HG03064 (cell line): ENCODE data around the gene F13B.
A peak's percentile ranks its signal among the peaks of the same experiment; 100 is the strongest.
"Not testable (repeated sequence)": the region's sequence is repeated elsewhere in the genome, so short reads cannot be mapped to it uniquely, and the experiment has no call there.

ENCODE experiments used
- ATAC-seq: cut with Tn5 transposase; IDR thresholded peaks from one replicate; pipeline ENCODE4 v1.9.1; 2021; ENCODE audit warnings: low read depth; ENCODE audit not compliant: unreplicated experiment

F13B gene

DNA sequence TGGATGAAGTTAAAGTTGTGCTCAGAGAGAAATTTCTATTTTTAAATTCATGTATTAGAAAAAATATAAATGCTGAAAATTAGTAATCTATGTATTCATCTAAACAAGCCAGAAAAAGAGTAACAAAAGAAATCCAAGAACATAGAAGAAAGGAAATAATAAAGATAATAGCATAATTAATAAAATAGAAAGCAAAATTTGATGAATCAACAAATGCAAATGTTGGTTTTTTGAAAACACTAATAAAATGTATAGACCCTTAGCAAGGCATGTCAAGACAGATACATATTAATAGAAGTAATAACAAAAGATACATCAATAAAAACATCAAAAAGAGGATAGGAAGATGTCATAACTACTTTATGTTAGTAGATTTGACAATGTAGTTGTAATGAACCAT is 18.0 kb downstream of the F13B start:
- no peak for ATAC-seq

DNA sequence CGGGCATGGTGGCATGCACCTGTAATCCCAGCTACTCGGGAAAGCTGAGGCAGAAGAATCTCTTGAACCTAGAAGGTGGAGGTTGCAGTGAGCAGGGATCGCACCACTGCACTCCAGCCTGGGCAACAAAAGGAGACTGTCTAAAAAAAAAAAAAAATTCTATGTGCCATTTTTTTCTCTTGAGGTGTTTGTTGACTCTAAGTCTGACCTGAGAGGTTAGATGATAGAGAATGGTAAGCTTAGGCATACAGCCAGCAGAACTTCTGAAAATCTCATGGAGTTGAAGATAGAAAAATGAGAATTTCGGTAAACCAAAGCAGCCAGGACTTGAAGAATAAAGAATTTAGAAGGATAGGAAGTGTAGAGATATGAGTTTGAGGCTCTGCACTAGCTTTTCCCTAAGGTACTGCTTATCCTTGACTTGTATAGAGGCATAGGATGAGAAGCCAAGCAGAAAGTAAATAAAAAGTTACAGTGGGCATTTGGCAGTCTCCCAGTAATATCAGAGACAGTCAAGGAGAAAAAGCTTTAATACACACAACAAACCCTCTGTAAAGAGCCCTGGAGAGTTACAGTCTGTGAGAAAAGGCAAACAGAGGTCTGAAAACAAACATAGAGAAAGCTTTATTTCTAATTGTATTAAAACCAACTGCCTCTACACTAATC is 24.3 kb downstream of the F13B start:
- ATAC-seq: no peak

DNA sequence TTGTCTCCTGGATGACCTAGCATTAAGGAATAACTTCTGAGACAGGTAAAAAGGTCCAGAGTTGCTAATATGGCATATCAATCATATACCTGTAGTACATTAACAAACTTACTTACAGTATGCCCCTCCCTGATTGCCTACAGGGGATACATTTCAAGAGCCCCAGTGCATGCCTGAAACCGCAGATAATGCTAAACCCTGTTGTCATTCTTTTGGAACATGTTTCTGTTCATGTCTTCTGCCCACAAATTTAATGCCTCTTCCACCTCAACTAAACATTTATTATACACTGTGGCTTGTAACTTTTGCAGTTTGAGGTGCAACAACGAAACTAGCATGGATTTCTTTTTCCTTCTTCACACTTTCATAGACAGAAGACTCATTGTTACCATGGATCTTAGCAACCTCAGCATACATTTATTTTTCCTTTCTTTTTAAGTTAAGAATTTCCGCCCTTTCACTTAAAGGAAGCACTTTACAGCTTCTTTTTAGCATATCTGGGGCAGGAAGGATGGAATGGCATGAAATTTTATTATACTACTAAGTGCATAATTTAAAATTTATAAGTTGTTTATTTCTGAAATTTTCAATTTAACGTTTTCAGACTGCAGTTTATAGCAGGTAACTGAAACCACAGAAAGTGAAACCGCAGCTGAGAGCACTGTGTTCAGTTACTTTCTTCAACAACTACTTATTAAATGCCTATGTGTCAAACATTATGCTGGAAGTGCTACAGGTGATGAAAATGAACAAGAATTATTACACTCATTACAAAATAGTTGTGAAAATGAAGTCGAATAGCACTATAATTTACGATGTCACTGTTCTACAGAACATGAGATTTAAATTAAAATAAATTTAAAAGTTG is 25.3 kb downstream of the F13B start:
- peak; percentile 89 for ATAC-seq

DNA sequence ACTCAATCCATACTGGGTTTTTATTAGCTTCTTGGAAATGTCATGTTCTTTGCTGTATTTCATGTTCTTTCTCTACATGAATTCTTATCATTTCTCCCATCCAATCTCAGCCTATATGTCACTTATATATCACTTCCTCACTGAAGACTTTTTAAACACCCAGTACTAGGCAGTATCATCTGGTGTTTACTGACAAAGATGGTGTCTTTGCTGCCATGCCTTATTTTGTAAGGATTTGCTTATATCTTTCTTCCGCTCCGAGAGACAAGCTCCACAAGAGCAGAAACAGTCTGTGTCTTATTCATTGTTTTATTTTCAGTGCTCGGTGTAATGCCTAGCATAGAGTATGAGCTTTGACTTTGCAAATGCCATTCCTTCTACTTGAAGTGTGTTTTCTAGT is 30.2 kb downstream of the F13B start:
- no peak for ATAC-seq

DNA sequence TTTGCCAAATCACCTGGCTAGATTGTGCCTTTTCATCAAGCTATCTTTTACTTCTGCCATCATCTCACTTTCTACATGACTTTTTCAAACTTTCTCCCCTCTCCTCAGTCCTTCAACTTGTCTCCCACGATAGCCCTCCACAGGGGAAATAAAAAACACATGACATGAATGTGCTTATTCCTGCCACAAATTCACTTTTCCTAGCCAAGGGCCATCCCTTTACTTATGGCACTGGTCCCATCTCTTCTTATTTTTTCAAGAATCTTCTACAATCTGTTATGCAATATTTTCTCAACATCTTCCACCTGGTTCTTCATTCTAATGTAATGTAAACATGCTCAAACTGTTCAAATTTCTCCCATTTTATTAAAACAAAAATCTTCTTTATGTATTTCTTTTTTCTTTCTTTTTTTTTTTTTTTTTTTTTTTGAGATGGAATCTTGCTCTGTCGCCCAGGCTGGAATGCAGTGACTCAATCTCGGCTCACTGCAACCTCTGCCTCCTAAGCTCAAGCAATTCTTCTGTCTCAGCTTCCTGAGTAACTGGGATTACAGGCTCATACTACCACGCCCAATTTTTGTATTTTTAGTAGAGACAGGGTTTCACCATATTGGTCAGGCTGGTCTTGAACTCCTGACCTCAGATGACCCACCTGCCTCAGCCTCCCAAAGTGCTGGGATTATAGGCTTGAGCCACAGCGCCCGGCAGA is 32.3 kb downstream of the F13B start:
- ATAC-seq: not testable (repeated sequence)

DNA sequence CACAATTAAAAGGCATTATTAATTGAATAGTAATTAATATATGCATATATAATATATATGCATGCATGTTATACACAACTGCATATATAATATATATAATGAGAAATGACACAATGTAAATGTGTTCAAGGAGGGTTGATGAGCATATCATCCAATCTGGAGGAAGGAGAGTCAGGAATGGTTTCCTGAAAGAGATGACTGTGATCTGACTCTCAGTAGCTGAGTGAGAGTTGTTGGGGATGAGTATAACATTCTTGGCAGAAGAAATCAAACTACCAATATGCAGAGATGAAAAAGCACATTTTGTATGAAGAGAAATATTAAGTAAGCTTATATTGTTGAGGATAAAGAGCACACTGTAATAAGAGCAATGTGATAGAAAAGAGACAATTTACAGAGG is 37.3 kb downstream of the F13B start:
- ATAC-seq: no peak

DNA sequence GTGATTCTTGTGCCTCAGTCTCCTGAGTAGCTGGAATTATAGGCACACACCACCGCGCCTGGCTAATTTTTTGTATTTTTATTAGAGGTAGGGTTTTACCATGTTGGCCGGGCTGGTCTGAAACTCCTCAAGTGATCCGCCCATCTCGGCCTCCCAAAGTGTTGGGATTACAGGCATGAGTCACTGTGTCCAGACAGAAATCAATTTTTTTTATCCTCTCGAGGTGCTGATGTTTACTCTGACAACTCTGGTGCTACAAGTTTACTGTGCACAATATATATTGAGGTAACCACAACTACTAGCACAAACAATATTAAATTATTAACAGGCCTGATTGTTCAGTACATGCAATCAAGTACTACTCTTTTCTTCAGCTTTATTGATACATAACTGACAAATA is 39.7 kb downstream of the F13B start:
- no peak for ATAC-seq

DNA sequence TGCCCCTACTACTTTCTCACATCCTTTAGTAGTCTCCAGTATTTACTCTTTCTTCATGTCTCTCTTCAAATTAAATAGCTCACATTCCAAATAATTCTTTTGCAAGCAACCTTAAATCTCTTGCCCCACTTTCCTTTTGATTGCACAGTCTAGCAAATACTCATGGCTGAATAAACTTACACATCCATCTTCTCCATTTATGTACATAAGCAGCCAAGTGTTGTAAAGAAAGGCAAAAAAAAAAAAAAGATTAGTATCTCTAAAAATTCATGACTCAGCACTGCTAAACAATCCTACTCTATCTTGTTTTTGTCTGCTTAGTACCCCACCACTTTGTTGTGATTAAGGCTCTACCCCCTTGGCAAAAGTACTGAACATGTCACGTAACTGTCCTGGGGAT is 42.6 kb downstream of the F13B start:
- no peak for ATAC-seq

DNA sequence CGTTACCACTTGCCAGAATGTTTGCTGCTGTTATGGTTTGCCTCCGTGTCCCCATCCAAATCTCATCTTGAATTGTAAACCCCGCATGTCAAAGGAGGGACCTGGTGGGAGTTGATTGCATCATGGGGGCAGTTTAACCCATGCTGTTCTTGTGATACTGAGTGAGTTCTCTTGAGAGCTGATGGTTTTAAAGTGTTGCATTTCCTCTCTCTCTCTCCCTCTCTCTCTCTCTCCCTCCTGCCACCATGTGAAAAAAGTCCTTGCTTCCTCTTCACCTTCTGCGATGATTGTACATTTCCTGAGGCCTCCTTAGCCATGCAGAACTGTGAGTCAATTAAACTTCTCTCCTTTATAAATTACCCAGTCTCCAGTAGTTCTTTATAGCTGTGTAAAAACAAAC is 45.3 kb downstream of the F13B start:
- no peak for ATAC-seq

DNA sequence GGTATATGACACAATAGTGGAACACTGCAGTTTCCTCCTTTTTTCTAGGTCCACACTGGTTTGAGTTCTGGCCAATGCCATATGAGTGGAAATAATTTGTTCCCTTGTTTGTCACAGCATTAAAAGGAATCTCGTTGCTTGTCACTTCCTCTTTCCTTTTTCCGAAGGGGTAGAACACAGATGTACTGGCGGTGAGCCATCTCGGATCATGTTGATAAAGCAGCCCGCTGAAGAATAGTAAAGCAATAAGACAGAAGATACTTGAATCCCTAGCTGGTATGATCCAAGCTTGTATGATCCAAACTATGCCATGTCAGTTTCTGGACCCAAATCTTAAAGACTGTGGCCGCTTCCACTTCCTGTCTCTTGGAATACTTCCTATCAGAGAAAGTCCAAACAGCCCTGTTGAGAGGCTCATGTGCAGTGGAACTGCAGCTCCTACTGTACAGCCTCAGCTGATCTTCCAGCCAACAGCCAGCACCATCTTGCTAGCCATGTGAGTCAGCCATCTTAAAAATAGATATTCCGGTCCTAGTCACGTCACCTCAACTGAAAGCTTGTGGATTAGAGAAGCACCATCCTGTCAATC is 49.4 kb downstream of the F13B start:
- ATAC-seq: no peak

DNA sequence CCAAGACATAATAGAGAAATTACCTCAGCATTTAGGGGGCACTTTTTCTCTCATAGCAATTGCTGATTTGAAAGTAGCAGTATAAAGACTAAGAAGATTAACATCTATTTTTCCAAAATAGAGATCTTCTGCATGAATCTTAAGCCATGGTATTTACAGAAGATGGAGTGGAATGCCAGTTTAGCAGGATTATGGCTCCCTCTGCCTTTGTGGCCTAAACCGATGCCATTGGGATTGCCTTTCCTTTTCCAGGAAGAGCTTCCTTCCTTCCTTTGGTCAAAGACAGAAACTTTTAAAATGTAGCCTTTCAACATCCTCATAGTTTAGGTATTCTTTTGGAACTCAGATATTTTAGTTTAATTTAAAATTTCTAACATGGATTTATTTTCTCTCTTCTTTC is 50.3 kb downstream of the F13B start:
- no peak for ATAC-seq

DNA sequence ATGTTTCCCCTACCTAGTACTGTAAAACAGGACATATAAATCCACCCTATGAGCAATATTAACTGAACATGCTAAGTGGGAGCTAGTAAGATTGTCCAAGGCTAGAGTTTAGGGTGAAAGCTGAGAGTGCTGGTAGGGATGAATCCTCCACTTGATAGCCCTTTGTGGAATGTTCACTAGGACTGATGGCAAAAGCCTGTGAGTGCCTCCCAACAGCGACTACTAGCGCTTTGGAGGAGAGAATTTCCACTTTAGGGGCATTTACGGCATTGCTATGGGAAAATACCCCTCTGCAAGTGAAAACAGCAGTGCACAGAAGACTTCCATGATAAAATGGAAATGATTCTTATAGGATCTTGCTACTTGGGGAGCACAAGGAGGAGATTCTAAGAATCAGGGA is 53.8 kb downstream of the F13B start:
- ATAC-seq: no peak

DNA sequence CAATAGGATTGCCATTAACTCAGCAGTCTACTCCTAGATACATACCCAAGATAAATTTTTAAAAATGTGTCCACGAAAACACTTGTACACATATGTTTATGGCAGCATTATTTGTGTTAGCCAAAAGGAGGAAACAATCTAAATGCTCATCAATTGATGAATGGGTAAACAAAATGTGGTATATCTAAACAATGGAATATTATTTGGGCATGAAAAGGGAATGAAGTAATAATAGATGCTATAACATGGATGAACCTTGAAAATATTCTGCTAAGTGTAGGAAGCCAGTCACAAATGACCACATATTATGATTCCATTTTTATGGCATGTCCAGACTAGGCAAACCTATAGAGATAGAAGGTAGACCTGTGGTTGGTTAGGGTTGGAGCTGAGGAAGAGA is 55.4 kb downstream of the F13B start:
- ATAC-seq: no peak

DNA sequence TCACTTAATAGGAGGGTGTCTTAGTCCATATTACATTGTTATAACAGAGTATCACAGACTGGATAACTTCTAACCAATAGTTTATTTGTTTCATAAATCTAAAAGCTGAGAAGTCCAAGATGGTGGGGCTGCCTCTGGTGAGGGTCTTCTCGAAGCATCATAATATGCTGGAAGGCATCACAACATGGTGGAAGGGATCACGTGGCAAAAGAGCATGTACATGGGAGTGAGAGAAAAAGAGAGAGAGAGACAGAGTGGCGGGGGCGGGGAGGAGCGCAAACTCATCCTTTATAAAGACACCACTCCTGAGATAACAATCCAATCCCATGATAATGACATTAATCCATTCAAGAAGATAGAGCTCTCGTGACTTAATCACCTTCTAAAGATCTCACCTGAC is 58.2 kb downstream of the F13B start:
- ATAC-seq: no peak

DNA sequence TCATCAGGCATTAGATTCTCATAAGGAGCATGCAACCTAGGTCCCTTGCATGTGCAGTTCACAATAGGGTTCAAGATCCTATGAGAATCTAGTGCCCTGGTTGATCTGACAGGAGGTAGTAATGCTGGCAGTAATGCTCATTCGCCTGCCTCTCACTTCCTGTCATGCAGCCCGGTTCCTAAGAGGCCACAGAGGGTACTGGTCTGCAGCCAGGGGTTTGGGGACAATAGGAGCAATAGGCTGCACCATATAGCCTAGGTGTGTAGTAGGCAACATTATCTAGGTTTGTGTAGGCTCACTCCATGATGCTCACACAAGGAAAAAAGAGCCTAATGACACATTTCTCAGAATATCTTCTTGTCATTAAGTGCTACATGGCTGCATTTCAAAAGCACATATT is 63.9 kb downstream of the F13B start:
- ATAC-seq: no peak

DNA sequence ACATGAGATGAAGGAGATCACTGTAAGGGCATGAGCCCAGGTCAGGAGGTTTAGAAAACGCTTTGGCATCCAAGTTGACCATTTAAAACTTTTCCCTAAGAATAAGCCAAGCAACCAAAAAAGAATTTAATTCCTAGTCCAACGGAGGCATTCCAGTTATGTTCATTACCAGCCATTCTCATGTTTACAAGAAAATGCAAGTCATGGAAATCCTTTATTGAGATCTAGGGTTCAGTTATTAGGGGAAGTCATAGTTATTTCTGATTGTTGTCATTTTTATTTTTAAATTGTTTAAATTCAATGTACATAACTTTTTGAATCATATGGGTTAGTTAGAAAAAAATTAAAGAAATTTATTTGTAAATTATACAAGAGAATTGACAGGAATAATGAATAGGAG is 65.2 kb downstream of the F13B start:
- no peak for ATAC-seq

DNA sequence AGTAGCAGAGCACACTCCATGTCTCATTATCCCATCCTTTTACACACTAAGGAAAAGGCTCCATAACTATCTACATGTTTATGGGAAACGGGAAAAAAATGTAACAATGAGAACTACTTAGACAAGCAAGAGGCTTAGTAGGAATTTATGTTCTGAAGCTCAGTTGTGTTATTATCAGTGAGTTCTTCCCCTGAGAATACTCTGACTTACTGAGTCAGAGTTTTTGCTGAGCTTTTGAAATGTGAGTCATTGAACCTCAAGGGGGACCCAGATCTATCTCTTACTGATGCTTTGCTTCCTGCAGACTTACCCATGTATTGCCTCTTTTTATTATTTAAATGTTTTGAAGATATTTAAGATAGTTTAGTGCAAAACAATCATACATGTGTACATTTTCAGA is 69.6 kb downstream of the F13B start:
- no peak for ATAC-seq

DNA sequence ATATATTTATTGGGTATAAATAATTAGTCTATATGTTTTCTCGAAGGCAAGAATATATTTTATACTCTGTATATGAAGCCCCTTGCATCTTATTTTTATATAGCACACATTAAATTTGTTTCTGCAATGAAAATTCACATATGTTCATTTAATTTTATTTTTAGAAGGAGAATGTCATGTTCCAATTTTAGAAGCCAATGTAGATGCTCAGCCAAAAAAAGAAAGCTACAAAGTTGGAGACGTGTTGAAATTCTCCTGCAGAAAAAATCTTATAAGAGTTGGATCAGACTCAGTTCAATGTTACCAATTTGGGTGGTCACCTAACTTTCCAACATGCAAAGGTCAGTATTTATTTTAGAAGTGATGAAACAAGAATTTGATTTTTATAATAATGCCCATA is 73.1 kb downstream of the F13B start:
- ATAC-seq: no peak

DNA sequence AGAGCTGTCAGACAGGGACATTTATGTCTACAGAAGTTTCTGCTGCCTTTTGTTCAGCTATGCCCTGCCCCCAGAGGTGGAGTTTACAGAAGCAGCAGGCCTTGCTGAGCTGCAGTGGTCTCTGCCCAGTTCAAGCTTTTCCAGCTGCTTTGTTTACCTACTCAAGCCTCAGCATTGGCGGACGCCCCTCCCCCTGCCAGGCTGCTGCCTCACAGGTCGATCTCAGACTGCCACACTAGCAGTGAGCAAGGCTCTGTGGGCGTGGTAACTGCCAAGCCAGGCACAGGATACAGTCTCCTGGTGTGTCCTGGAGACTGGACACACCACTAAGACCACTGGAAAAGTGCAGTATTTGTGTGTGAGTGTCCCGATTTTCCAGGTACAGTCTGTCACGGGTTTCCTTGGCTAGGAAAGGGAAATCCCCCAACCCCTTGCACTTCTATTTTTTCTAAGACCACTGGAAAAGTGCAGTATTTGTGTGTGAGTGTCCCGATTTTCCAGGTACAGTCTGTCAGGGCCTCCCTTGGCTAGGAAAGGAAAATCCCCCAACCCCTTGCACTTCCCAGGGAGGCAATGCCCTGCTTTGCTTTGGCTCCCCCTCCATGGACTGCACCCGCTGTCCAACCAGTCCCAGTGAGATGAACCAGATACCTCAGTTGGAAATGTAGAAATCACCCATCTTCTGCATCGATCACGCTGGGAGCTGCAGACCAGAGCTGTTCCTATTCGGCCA is 75.0 kb downstream of the F13B start:
- ATAC-seq: not testable (repeated sequence)
